Mesothelial cell of epicardium (in vitro differentiated cells): ENCODE results near the gene PACS1. TPM values are rescaled to one million over a fixed set of nuclear protein-coding genes. Genes with fewer than 3 reads are reported as not detected.

Experiments
- DNase-seq, 2 experiments: peaks; one replicate each; pipeline ENCODE4 v3.0.0; 2021; ENCODE audit warnings: low spot score in 2 of 2; ENCODE audit not compliant: unreplicated experiment in 2 of 2
- H3K27ac Mint-ChIP-seq: 2 replicates; pipeline ENCODE4 v1.8.0; 2021; ENCODE audit warnings: mixed read lengths
- H3K27me3 Mint-ChIP-seq: 2 replicates; pipeline ENCODE4 v1.8.0; 2021; ENCODE audit warnings: low read depth, mixed read lengths
- H3K36me3 Mint-ChIP-seq: 2 replicates; pipeline ENCODE4 v1.8.0; 2021; ENCODE audit warnings: mixed read lengths
- H3K4me1 Mint-ChIP-seq: 2 replicates; pipeline ENCODE4 v1.8.0; 2021; ENCODE audit warnings: mixed read lengths
- H3K4me3 Mint-ChIP-seq: 2 replicates; pipeline ENCODE4 v1.8.0; 2021; ENCODE audit warnings: mild to moderate bottlenecking, moderate library complexity, mixed read lengths
- H3K9me3 Mint-ChIP-seq: 2 replicates; pipeline ENCODE4 v1.8.0; 2021; ENCODE audit warnings: mixed read lengths
- total RNA-seq: library from RNA; stranded (reverse); gene quantifications from 3 replicates; pipeline ENCODE4 v1.2.1, GENCODE V29; 2021
- TF ChIP-seq, protein P1 (sequence below): fragments of 200-600 bp; sonication (generic); IDR thresholded peaks from one replicate; pipeline ENCODE4 v1.5.0; 2021; ENCODE audit warnings: antibody characterized with exemption; ENCODE audit not compliant: unreplicated experiment

Gene PACS1
- total RNA-seq, 1 donor from 2014 or later = 87.0 TPM

DNA sequence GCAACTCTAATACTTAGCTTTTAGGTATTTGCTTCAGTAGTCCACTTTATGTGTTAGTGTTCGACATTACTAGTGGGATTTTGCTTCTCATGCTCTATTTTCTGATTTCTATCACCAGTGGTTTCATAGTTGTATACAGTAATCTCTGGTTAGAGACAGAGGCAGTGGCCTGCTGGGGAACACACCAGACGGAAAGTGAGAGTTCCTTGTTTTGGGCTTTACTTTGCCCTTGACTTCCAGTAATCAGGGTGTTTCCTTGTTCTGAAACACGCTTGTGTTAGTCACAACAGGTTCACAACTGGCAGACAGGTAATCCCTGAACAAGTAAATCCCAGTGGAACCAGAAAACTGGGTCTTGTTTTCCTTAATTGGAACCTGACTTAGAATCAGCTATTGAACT, 56.0 kb downstream of the PACS1 start:
- no peaks in the 10 kb centered on the region for H3K36me3 Mint-ChIP-seq
- H3K9me3 Mint-ChIP-seq = no peaks in the 10 kb centered on the region
- H3K4me1 Mint-ChIP-seq = peaks cover 26% of the 10 kb centered on the region

DNA sequence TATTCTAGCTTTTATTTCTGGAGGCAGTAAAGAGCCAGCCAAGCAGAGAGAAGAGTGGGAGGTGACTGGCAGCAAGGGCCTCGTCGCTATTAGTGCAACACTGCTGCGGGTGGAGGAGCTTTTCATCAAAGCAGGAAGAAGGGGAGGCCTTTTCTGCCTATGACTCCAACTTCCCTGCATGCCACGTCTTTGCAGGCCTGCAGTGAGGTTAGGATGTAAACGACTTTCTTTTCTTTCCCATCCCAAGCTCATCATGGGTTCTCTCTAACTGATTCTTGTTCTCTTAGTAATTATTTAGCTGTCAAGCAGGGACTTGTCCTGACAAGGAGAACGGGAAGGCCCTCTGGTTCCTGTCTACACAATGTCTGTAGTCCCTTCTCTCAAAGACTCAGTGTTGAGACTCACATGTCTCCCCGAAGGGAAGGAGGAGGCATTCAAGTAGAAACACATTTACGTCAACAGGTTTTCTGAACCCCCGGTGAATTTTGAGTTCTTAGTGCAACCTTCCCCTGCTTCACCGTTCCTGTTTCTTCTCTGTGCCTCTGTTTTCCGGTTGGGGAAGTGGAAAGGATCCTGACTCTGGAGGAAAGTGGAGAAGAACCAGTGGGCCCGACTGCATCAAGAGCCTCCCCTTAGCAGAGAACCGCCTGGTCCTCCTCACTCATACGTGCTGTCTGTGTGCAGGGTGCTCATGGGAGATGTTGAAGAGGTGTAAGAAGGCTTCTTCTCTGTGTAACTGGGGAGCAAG, 56.9 kb downstream of the PACS1 start:
- H3K27ac Mint-ChIP-seq = peak overlapping the region; percentile 94
- H3K4me1 Mint-ChIP-seq = peaks cover 21% of the 10 kb centered on the region
- H3K4me3 Mint-ChIP-seq = no peak overlapping the region
- no peaks in the 10 kb centered on the region for H3K36me3 Mint-ChIP-seq
- no peaks in the 10 kb centered on the region for H3K27me3 Mint-ChIP-seq
- no peaks in the 10 kb centered on the region for H3K9me3 Mint-ChIP-seq
- peak in 1 of 2 experiments; percentile 42 for DNase-seq
- TF ChIP-seq, protein P1, sequence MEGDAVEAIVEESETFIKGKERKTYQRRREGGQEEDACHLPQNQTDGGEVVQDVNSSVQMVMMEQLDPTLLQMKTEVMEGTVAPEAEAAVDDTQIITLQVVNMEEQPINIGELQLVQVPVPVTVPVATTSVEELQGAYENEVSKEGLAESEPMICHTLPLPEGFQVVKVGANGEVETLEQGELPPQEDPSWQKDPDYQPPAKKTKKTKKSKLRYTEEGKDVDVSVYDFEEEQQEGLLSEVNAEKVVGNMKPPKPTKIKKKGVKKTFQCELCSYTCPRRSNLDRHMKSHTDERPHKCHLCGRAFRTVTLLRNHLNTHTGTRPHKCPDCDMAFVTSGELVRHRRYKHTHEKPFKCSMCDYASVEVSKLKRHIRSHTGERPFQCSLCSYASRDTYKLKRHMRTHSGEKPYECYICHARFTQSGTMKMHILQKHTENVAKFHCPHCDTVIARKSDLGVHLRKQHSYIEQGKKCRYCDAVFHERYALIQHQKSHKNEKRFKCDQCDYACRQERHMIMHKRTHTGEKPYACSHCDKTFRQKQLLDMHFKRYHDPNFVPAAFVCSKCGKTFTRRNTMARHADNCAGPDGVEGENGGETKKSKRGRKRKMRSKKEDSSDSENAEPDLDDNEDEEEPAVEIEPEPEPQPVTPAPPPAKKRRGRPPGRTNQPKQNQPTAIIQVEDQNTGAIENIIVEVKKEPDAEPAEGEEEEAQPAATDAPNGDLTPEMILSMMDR = no peak

More for the DNA sequence above, 56.0 kb downstream of the PACS1 start:
- Mint-ChIP-seq H3K4me3 (no peak overlapping the region), H3K27ac (peak overlapping the region; percentile 94), H3K27me3 (no peaks in the 10 kb centered on the region)
- no peak for DNase-seq
- TF ChIP-seq, protein P1 = no peak

DNA sequence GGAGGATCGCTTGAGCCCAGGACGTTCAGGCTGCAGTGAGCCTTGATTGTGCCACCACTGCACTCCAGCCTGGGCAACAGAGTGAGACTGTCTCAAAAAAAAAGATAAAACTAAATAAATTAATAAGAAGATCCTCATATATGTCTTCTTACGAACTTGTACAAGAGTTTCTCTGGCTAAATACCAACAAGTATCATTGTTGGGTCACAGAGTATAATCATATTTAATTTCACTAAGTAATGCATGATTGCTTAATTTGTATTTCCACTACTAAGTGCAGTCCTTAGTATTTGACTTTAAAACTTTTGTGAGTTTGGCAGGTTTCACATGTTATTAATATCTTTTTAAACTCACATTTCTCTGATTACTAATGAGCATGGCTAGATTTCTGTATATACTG, 60.9 kb downstream of the PACS1 start:
- Mint-ChIP-seq H3K27ac (no peak overlapping the region), H3K4me1 (peaks cover 27% of the 10 kb centered on the region), H3K27me3 (no peaks in the 10 kb centered on the region), H3K4me3 (no peak overlapping the region), H3K9me3 (no peaks in the 10 kb centered on the region), H3K36me3 (no peaks in the 10 kb centered on the region)
- TF ChIP-seq, protein P1 = no peak
- no peak for DNase-seq

DNA sequence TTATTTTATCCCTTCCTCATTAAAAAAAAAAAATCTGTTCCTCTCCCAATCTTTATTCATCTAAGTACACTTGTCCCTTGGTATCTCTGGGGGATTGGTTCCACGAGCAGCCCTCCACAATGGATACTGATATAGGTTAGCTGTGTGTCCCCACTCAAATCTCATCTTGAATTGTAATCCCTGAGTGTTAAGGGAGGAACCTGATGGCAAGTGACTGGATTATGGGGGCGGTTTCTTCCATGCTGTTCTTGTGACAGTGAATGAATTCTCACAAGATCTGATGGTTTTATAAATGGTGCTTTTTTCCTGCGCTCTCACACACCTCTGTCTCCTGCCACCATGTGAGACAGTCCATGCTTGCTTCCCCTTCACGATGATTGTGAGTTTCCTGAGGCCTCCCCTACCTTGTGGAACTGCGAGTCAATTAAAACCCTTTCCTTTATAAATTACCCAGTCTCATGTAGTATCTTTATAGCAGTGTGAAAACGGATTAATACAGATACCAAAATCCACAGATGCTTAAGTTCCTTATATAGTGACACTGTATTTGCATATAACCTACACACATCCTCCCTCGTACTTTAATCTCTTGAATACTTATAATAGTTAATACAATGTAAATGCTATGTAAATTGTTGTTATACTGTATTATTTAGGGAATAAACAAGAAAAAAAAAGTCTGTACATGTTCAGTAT, 62.0 kb downstream of the PACS1 start:
- DNase-seq = no peak
- no peaks in the 10 kb centered on the region for H3K27me3 Mint-ChIP-seq
- H3K4me3 Mint-ChIP-seq = no peak overlapping the region
- TF ChIP-seq, protein P1 = no peak
- peaks cover 17% of the 10 kb centered on the region for H3K4me1 Mint-ChIP-seq
- H3K9me3 Mint-ChIP-seq = no peaks in the 10 kb centered on the region
- no peaks in the 10 kb centered on the region for H3K36me3 Mint-ChIP-seq
- no peak overlapping the region for H3K27ac Mint-ChIP-seq

DNA sequence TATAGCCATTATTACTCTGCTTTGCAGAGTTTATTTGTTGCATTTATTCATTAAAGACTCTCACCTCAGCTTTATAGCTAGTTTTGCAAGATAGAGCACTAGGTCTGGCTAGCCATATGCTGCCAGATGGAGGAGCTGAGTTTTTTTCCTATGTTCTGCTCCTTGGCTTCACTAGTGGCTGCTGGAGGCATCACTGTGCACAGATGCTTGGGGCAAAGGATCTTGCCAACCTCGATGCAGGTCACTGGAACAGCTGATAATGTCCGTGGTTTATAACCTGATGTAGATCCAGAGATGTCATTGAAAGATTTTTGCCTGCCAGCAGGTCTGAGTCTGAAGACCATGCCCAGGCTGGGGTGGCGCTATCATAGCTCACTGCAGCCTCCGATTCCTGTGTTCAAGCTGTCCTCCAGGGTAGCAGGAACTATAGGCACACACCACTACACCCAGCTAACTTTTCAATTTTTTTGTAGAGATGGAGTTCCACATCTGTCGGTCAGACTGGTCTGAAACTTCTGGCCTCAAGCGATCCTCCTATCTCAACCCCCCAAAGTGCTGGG, 63.2 kb downstream of the PACS1 start:
- Mint-ChIP-seq H3K27ac (no peak overlapping the region), H3K27me3 (no peaks in the 10 kb centered on the region), H3K36me3 (no peaks in the 10 kb centered on the region), H3K9me3 (no peaks in the 10 kb centered on the region), H3K4me1 (peaks cover 7% of the 10 kb centered on the region), H3K4me3 (no peak overlapping the region)
- DNase-seq = no peak
- TF ChIP-seq, protein P1 = no peak
